GM21515 (cell line): ENCODE results near the gene DPP4.
A peak's percentile ranks its signal among the peaks of the same experiment; 100 is the strongest.

ENCODE experiments used
- ATAC-seq: cut with Tn5 transposase; IDR thresholded peaks from one replicate; pipeline ENCODE4 v1.9.1; 2021; ENCODE audit not compliant: unreplicated experiment

The DPP4 gene

GRCh38 chr2:162085090-162085891 lies 11.3 kb upstream of the DPP4 start:
- no peak for ATAC-seq

DNA sequence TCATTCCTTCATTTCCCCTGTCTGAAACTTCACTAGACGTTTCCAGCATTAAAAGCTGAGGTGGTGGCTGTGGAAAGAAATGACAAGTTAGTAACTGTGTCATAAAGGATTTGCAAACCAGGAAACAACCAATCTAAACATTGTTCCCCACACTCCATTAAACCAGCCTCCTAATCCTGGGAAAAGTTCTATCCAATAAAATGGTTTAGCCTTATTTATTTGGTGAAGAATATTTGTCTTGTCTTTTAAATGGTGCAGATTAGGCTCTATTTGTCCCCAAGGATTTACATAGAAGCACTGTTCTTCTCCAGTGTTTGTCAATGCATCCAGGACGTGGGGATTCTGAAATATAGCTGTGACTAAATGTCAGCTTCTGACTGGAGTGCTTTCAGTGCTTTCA lies 10.5 kb upstream of the DPP4 start:
- ATAC-seq = no peak

DNA sequence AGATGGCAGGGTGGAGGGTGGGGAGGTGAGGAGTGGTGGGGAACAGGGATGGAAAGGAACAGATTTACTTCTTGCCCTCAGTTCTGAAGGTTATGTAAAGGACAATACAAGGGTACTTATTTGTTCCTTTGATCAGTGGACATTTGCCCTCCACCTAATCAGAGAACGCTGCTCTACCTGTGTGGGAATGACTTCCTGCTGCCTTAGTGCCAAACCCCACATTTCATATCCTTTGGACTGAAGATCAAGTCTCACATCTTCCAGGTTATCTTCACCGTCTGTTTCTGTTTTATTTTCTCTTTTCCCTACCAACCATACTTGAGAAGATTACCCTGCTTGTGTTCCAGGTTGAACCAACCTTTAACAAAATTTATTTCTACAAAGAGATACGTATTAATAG lies 8.7 kb upstream of the DPP4 start:
- no peak for ATAC-seq

DNA sequence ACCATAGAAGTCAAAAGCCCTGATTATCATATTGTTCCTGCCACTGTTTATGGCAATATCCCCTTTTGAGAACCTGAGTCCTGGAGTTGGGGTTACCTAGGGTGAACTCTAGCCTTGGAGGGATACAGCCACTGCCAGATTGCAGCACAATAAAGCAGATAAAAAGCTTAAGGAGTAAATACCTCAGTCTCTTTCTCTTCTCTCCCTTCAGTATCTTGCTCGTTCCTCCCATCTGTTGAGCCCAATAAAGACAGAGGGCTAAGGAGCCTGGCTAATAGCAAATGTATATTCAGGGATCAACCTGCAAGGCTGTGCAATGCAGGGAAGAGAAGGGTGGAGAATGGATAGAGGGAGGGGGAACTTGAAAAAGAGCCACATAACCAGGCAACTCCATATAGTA lies 8.0 kb upstream of the DPP4 start:
- ATAC-seq = no peak

GRCh38 chr2:162079514-162079913 lies 5.5 kb upstream of the DPP4 start:
- no peak for ATAC-seq

- no peak for ATAC-seq
Measured at GRCh38 chr2:162075689-162076132, 1.7 kb upstream of the DPP4 start.

GRCh38 chr2:162074928-162075688 lies 1.1 kb upstream of the DPP4 start:
- no peak for ATAC-seq

DNA sequence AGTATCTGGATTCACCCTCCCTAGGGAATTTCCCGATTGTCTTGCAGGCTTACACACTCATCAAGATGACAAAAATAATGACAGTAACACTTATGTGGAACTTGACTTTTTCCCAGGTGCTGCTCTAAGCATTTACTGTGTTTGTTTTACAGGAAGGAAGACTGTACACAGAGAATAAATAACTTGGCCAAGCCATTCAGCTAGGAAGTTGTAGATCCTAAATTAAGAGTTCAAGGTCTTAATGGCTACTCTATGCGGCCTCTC lies 549 bp upstream of the DPP4 start:
- ATAC-seq = no peak

GRCh38 chr2:162072976-162073887 lies 783 bp downstream of the DPP4 start:
- no peak for ATAC-seq

DNA sequence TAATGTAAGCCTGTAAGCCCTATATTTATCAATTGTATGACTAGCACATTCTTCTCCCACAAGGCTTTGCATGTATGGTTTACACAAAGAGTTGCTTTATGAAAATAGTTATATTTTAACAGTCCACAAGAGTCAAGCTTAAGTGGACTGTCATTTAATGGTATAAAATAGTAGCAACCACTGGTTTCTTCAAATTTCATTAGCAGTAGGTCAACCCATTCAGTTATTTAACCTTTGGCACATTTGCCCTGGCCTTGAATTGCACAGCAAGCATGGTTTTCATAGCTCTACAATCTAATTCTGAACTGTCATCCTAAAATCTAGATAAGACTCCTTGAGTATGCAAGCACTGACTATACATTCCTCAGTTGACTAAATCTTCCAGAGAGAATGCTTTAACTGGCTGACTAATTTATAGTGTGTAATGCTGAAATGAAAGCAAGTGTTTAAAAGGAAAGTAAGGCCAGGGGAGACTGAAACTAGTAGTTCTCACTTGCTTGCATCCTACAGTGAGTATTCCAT lies 1.8 kb downstream of the DPP4 start:
- peak; percentile 62 for ATAC-seq

DNA sequence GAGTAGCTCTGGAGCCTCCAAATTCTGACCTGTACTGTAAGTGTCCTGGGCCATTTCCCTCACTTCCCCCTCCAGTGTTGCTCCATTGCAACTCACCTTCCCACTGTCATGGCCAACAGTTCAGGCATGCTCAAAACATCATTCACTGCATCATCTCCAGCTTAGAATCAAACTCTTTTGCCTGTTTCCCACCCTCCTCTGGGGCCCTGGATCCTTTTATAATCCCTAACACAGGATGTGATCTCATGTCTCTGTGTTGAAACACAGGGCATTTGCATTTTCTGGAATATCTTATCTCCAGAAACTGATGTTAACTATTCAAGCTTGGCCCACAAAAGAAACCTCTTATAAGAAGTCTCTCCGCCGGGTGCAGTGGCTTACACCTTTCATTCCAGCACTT lies 3.0 kb downstream of the DPP4 start:
- no peak for ATAC-seq

DNA sequence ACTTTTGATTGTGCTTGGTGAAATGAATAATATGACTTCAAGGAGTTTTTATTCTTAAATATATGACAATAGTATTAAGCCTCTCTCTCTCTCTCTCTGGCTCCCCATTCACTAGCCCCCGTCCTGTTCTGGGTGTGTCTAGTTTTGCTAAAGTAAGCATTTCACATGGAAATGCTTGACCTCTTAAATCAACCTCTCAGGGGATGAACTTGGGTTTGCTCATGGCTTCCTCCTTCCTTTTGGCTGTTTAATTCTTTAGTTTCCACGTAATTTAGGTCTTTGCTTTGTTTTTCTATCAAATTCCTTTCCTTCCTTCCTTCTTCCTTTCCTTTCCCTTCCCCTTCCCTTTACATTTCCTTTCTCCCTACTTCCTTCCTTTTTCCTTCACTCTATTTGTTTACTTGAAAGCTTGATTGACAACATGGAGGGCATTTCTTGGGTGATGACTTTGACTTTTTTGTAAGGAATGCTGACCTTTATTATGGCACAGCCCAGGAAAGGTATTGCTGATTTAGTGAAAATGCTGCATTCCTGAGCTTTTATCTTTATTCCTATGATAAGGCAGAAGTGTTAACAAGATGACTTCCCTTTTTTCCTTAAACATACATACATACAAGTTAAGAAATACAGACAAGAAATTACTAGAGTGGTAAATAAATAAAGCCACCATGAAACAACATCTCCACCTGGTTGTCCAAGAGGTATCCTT lies 3.6 kb downstream of the DPP4 start:
- ATAC-seq = no peak

DNA sequence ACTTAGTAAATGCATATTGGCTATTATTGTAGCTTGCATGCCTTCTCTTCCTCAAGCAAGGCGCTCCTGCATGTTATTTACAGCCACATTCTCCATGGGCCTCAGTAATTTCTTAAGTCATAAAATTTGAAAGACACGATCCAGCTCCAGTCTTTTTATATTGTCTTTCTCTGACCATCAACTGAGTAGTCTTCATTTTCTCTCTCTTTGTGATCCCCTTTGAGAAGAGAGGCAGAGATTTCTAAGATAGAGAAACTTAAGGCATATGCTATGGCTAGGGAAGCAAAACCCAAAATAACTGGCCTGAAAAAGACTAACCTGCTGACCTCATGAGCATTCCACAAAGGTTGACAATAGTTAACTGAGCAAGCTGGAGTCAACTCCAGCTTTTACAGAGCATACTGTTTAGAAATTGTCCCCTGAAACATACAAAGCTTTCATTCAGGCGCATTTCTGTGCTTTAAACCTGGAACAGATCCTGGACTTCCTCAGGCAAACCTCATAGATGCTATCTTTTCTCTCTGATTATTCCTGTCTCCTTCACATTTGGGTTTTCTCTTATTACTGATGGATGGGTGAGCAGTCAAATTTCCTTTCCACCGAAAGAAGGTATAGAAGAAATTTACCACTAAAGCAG lies 4.6 kb downstream of the DPP4 start:
- no peak for ATAC-seq

GRCh38 chr2:162067596-162067995 lies 6.4 kb downstream of the DPP4 start:
- no peak for ATAC-seq

GRCh38 chr2:162065767-162066166 lies 8.2 kb downstream of the DPP4 start:
- no peak for ATAC-seq

- peak; percentile 62 for ATAC-seq
Measured at GRCh38 chr2:162063899-162064298, 10.1 kb downstream of the DPP4 start.

GRCh38 chr2:162063281-162063680 lies 10.7 kb downstream of the DPP4 start:
- ATAC-seq = no peak

DNA sequence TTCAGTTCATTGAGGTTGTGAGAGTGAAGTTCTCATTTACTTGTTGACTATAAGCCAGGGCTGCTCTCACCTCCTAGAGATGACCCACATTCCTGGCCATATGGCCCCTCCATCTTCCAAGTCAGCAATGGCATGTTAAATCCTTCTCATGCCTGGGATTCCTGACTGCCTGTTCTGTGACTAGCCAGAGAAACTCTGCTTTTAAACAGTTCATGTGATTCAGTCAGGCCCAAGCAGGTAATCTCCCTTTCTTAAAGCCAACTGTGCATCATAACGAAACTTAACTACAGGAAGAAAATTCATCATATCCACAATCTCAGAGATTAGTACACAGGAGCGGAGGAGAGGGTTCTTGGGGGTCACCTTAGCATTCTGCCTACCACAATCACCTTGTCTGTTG lies 11.5 kb downstream of the DPP4 start:
- ATAC-seq = no peak

GRCh38 chr2:162061021-162061420 lies 13.0 kb downstream of the DPP4 start:
- ATAC-seq = no peak

GRCh38 chr2:162060532-162060931 lies 13.5 kb downstream of the DPP4 start:
- ATAC-seq = no peak
